ENCODE measurements around the gene CCDC69.
A peak's percentile ranks its signal among the peaks of the same experiment; 100 is the strongest.

DNA sequence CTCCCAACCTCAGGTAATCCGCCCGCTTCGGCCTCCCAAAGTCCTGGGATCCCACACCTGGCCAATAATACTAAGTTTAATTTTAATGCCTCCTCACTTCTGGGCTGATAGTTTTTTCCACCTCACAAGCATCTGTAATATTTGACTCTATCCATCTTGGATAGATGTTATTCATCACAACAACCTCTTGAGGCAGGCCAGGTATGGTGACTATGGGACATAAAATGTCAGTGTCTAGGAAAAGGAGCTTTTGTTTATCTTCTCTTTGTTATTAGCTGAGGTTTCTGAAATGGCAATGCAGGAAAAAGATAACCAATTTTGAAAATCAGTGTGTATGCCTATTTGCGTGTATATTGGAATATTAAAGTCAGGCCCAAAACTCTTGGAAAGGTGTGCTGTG, 1.2 kb upstream of the CCDC69 start:
- TF ChIP-seq, protein P1, sequence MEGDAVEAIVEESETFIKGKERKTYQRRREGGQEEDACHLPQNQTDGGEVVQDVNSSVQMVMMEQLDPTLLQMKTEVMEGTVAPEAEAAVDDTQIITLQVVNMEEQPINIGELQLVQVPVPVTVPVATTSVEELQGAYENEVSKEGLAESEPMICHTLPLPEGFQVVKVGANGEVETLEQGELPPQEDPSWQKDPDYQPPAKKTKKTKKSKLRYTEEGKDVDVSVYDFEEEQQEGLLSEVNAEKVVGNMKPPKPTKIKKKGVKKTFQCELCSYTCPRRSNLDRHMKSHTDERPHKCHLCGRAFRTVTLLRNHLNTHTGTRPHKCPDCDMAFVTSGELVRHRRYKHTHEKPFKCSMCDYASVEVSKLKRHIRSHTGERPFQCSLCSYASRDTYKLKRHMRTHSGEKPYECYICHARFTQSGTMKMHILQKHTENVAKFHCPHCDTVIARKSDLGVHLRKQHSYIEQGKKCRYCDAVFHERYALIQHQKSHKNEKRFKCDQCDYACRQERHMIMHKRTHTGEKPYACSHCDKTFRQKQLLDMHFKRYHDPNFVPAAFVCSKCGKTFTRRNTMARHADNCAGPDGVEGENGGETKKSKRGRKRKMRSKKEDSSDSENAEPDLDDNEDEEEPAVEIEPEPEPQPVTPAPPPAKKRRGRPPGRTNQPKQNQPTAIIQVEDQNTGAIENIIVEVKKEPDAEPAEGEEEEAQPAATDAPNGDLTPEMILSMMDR (conservative IDR thresholded peaks at IDR 0.05; ENCODE audit: low read length), result peak; percentile 60
- TF ChIP-seq EZH2phosphoT487 (IDR thresholded peaks at IDR 0.05; ENCODE audit: borderline replicate concordance, low read depth, low read length), result no peak

Measured in OCI-LY7 (cell line).